HG03159 (cell line): ENCODE results near the gene MAP2K6.

Experiments
- ATAC-seq: cut with Tn5 transposase; IDR thresholded peaks from one replicate; pipeline ENCODE4 v1.9.1; 2021; ENCODE audit warnings: mild to moderate bottlenecking, moderate library complexity; ENCODE audit not compliant: unreplicated experiment

Gene MAP2K6

GRCh38 chr17:69414408-69415274 is at the start of gene MAP2K6:
Gene MAP2K6, plus strand, starts transcription at chr17:69414697. Its CDS starts 288 bp downstream, at chr17:69414985.
- ATAC-seq, result peak; percentile 96

GRCh38 chr17:69367298-69367697 is 47.2 kb upstream of the MAP2K6 start:
- ATAC-seq, result peak; percentile 91

DNA sequence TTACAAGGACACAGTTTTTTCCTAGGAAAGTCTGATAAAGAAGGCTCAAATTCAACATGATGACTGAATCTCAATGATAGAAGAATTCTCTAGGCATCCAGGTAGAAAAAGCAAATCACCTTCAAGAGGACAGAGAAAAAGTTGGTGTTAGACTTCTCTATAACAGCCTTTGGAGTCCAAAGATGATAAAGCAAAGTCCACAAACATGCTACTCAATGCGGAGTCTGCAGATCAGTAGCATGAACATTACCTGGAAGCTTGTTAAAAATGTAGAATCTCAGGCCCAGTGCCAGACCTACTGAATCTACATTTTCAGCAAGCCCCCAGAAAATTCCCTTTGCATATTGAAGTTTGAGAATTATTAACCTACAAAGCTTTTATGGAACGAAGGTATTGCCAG is 41.4 kb upstream of the MAP2K6 start:
- no peak for ATAC-seq

- no peak for ATAC-seq
Observed at GRCh38 chr17:69375229-69375628, 39.3 kb upstream of the MAP2K6 start.

GRCh38 chr17:69388822-69389442 is 25.6 kb upstream of the MAP2K6 start:
- no peak for ATAC-seq

DNA sequence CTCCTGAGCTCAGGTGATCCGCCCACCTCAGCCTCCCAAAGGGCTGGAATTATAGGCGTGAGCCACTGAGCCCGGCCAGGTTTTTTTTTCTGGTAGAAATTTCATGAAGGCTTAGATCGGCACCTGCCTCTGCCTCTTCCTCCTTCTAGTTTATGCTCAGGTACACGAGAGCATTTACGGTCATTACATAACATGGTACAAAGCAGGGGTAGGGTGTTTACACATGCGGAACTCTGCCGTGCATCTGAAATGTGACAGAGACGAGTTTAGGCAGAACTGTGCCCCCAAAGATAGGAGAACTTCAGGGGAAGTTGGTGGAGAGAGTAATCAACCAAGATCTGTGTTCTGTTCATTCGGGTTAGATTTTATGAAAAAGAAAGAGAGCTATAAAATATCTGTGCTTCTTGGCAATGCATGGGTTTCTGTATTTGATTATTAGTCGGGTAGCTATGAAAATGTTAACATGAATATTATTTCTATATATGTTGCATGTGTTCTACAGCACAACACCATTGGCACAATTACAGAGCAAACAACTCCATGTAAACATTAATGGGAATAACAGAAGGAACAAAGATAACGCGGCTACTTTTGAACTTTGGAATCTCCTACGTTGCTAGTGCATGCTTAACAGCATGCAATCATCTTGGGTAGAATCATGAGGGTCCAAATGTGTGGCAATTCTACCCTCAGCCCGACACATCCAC is 23.5 kb upstream of the MAP2K6 start:
- no peak for ATAC-seq

DNA sequence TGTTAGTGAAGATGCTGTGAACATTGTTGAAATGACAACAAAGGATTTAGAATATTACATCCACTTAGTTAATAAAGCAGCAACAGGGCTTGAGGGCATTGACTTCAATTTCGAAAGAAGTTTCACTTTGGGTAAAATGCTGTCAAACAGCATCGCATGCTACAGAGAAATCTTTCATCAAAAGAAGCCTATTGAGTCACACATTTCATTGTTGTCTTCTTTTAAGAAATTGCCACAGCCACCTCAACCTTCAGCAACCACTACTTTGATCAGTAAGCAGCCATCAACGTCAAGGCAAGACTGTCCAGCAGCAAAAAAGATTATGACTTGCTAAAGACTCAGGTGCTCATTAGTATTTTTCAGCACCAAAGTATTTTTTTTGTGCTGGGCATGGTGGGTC is 13.2 kb upstream of the MAP2K6 start:
- no peak for ATAC-seq

DNA sequence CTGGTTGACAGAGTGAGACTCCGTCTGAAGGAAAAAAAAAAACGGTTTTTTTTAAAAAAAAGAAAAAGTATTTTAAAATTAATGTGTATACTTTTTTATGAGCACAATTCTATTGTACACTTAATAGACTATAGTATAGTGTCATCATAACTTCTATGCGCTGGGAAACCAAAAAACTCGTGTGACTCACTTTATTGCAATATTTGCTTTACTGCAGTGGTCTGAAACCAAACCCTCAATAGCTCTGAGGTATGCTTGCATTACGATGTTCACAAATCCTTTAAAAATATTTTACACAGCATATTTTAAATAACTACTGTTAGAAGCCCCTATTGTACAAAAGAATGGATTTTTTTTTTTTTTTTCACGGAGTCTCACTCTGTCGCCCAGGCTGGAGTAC is 12.4 kb upstream of the MAP2K6 start:
- no peak for ATAC-seq

- ATAC-seq, result no peak
Observed at GRCh38 chr17:69404399-69404798, 10.1 kb upstream of the MAP2K6 start.

GRCh38 chr17:69405096-69405495 is 9.4 kb upstream of the MAP2K6 start:
- ATAC-seq, result no peak

DNA sequence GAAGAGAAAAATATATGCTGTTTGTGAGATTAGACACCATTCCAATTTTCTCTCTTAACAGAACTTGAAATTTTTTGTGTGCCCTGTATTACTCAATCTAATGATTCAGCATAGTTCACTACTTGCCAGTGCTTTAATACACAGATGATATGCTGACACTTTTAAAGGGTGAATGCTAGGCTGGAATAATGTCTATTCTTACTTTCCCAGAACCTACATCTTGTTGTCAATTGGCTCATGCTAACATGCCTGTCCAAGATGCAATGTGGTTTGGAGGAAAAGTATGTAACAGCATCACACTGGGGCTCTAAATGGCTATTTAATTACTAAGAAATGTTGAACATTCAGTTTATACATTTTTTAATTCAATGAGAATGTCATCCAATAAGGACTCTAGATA is 7.6 kb upstream of the MAP2K6 start:
- ATAC-seq, result no peak

GRCh38 chr17:69407759-69408158 is 6.7 kb upstream of the MAP2K6 start:
- no peak for ATAC-seq

GRCh38 chr17:69410671-69411070 is 3.8 kb upstream of the MAP2K6 start:
- no peak for ATAC-seq

DNA sequence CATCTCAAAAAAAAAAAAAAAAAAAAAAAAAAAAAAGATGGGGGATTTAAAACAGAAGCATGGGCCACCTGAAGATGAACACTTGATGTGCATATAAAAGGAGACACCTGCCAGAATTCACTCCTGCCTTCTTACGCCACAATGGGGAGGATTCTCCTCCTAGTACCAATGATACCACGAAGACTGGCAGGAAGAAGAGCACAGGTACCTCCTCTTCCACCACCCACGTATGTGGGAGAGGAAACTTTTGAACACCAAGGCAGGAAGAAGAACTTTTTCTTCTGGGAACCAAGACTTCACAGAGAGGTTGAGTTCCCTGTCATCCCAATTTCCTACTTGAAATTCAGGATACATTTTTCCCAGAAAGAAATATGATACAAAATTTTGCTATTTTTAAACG is 2.7 kb upstream of the MAP2K6 start:
- ATAC-seq, result no peak

DNA sequence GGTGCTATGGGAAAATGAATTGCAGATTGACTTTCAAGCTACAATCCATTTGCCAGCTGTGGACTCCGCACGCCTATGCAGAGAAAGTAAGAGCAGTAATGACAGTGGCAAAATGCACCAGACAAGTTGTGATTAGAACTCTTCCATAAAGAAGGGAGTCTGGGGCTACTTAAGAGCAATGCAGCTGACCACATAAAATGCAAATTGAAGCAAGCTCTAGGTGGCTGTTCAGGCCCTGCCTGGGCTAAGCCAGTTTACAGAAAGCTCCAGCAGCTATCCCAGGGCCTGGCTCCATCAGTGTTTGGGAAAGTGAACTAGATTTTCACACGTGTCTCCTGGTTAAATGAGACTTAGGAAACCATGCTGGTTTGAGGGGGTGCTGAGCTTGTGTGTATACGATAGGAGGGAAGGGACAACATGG is 2.2 kb upstream of the MAP2K6 start:
- no peak for ATAC-seq

GRCh38 chr17:69415431-69415830 is 934 bp downstream of the MAP2K6 start:
- ATAC-seq, result no peak

DNA sequence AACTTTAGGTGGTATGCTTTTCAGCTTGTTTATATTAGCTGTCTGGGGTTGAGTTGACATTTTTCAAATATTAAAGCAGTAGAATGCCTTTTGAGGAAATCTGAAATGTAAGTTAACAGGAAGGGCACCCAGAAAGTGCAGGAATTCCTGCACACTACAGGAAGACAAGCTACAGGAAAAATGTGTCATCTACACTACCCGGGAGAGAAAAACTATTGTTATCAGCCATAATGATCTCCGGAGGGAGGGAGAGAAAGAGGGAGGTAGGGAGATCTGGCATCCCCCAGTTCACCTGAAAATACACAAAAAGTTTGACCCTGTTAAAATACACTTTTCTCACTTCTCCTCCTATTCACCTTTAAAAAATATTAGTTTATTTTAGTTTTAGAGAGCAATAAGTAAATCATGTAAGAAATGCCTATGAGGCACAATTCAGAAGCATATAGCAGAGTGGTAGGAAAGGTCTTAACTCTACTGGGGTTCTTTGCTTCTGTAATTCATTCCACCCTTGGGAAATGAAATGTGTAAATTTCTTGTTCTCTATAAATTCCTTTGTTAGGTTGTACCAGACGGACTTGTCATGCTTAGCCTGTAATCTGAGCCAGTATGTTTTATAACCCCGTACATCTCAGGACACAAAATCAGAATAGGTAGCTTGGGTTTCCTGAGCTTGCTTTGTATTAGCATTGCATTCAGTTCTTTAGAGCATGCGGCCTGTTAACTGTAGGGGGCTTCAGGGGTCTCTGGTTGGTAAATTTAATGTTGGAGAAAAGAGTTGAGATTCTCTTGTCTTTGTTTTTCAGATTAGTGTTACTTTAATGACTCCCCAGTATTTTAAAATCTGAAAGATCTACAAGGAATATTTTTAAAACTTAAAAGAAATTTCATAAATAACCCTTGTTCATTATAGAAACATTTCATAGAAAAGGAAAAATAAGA is 3.3 kb downstream of the MAP2K6 start:
- ATAC-seq, result no peak

GRCh38 chr17:69418535-69418934 is 4.0 kb downstream of the MAP2K6 start:
- ATAC-seq, result no peak

- no peak for ATAC-seq
Observed at GRCh38 chr17:69423450-69423849, 9.0 kb downstream of the MAP2K6 start.

- ATAC-seq, result no peak
Observed at GRCh38 chr17:69424287-69425041, 10.0 kb downstream of the MAP2K6 start.
